T follicular helper cell (primary cell): Measurements from ENCODE around the gene NR2E1.

Source experiments
- DNase-seq: peaks from one replicate; pipeline ENCODE4 v3.0.0-alpha.2; 2020; ENCODE audit warnings: low read depth

NR2E1 gene

DNA sequence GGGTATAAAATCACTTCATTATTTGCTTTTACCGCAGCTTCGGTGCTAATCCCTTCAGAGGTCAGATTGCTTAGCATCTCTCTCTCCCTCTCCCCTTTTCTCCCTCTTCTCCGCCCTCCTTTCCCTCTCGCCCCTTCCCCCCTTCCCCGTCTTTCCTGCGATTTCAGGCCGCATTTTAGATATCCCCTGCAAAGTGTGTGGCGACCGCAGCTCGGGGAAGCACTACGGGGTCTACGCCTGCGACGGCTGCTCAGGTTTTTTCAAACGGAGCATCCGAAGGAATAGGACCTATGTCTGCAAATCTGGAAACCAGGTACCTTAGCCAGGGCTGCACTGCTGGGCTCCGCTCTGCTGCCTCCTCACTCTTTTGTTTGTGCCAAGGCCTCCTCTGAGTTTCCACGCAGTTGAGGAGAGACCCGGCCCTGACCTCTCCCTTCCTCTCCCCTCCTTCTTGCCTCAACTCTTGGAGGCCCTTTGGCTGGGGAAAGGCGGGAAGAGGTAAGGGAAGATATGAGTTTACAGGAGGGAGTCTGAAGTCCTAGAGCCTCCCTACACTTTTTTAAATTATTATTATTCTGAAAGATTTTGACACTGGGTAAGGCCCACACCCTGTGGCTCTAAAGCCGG, 5.6 kb downstream of the NR2E1 start:
- no peak for DNase-seq

- no peak for DNase-seq
Measured at GRCh38 chr6:108171918-108172516, 6.2 kb downstream of the NR2E1 start.

GRCh38 chr6:108174371-108175175, 8.8 kb downstream of the NR2E1 start:
- DNase-seq = no peak

- DNase-seq = no peak
Measured at GRCh38 chr6:108175176-108175591, 9.4 kb downstream of the NR2E1 start.

- DNase-seq = no peak
Measured at GRCh38 chr6:108175592-108176279, 9.9 kb downstream of the NR2E1 start.

DNA sequence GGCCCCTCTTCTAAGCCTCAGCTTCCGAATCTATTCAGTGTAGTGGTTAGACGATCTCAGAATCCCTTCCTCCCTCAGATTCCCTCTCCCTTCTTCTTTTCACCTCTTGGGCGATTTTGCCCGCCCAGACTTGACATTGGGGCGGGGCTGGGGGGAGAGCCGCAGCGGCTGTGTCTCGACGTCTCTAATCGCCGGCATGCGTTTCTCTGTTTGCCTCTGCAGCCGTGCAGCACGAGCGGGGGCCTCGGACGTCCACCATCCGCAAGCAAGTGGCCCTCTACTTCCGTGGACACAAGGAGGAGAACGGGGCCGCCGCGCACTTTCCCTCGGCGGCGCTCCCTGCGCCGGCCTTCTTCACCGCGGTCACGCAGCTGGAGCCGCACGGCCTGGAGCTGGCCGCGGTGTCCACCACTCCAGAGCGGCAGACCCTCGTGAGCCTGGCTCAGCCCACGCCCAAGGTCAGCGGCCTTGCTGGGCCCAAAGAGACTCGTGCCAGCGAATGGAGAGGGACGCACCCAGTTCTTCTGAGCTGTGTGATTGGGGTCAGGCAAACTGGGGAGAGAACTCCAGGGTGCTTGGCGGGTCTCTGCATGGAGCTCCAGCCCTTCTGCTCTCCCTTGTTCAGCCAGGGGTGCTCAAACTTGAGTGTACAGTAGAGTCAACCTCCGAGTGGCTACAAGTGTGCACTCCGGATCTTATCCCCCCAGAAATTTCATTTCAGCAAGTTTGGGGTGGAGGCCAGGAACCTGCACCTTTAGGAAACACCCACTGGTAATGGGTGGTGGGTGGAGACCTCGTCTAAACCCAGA, 10.7 kb downstream of the NR2E1 start:
- DNase-seq = no peak

DNA sequence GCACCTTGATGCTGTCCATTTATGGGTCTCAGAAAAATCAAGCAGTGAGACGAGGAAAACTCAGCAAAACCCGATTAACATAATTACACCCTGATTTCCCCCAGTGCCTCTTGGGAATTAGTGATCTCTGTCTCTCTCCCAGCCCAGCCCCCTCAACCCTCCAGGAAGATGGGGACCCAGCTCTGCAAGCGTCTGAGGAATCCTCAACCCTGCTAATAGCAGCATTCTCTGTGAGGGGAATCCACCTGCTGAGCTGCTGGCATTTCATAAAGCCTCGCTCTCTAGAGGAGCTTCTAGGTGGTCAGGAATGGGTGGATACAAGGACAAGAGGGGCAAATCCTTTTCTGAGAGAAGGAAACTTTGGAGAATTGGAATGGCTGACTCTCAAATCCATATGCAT, 13.9 kb downstream of the NR2E1 start:
- DNase-seq = no peak

GRCh38 chr6:108180266-108180665, 14.4 kb downstream of the NR2E1 start:
- DNase-seq = no peak

- DNase-seq = no peak
Measured at GRCh38 chr6:108180776-108181175, 15.0 kb downstream of the NR2E1 start.

GRCh38 chr6:108186226-108186625, 20.4 kb downstream of the NR2E1 start:
- DNase-seq = no peak

DNA sequence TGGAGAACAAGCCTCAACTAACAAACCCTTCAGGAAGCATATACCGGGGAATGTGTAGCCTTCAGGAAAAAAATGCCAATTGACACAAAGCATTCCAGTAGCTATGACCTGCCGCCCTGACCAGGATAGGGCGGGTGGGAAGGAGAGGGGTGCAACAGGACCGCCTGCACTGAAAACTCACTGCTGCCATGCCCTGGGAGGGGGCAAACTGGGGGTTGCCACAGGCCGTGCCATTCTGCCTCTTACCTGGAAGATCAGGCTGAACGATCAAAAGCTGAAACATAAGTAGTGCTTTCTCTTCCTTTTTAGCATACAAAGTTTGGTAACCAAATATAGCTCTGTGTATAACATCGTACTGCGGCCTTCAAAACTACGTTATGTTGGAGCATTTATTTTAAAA, 21.7 kb downstream of the NR2E1 start:
- DNase-seq = no peak

DNA sequence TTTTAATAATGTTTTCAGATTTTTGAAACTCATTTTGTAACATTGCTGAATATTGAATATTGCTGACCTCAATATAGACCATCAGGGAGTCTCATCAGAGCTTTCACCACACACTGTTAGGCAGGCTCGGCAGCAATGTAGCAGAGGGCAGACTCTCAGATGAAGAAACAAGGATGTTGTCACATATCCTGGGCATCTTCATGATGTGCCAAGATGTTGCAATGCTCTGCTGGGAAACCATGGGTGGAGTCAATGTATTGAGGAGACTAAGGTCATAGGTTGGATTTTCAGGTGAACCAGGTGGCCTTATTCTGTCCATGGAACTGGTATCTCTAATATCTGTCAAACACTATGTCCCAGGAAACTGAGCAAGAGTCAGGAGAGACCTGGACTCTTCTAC, 27.3 kb downstream of the NR2E1 start:
- DNase-seq = no peak

GRCh38 chr6:108193835-108194234, 28.0 kb downstream of the NR2E1 start:
- DNase-seq = no peak

DNA sequence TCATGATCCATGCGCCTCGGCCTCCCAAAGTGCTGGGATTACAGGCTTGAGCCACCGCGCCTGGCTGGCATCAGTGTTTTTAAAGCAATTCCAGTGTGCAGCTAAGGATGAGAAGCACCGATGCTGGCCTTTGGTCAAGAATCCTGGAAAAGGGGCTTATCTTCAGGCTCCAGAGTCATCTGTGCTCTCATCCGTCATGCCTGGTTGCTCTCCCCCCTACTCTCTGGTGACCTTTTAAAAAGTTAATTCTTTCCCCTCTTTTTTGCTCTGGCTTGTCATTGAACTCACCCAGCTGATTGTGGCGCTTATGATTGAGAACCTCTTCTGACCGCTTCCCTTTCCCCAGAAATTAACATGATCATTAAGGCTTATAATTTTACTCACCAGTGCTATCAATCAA, 28.7 kb downstream of the NR2E1 start:
- DNase-seq = no peak

GRCh38 chr6:108195209-108195608, 29.4 kb downstream of the NR2E1 start:
- no peak for DNase-seq

GRCh38 chr6:108198761-108199498, 33.1 kb downstream of the NR2E1 start:
- DNase-seq = no peak

GRCh38 chr6:108200186-108200585, 34.4 kb downstream of the NR2E1 start:
- DNase-seq = no peak

DNA sequence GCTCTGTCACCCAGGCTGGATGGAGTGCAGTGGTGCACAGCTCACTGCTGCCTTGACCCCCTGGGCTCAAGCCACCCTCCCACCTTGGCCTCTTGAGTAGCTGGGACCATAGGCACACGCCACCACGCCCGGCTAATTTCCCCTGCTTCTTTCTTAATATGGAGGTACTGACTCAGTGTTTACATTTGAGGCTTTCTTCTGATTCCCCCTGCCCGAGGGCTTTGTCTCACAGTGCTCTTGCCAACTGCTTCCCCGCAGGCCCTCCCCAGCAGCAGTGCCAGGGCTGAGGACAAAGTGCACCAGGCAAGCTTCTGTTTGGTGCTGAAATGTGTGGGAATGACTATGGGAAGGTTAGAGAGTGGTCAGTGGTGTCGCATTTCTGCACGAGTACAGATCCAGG, 34.8 kb downstream of the NR2E1 start:
- DNase-seq = no peak

- DNase-seq = no peak
Measured at GRCh38 chr6:108203189-108204112, 37.6 kb downstream of the NR2E1 start.

DNA sequence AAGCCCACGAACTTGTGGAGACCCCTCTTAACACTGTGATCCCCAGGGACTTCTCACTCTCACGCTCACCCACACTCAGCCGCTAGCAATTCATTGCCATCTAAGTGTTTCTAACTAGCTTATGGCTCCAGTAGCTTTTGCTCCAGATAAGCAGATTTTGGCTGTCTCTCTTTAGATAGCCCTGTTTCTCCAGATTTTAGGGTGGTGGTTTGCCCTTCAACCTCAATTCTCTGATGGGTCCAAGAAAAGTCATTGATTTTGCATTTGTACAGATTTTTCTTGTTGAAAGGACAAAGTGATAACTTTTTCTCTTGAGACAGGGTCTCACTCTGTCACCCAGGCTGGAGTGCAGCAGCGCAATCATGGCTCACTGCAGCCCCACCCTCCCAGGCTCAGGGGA, 41.2 kb downstream of the NR2E1 start:
- DNase-seq = no peak
